H7 (cell line): Measurements from ENCODE around the gene HIPK4. TPM values are rescaled to one million over a fixed set of nuclear protein-coding genes. Genes with fewer than 3 reads are reported as not detected.

ENCODE experiments used
- DNase-seq: peaks from one replicate; pipeline ENCODE4 v3.0.0; 2012
- H3K27me3 ChIP-seq: 2 replicates; pipeline ENCODE4 v1.6.0; 2011; ENCODE audit warnings: mild to moderate bottlenecking, low read length; ENCODE audit not compliant: control insufficient read depth, insufficient read depth
- H3K36me3 ChIP-seq: replicated peaks from 2 replicates; pipeline ENCODE4 v1.5.1; 2011; ENCODE audit warnings: low read length; ENCODE audit not compliant: control insufficient read depth, insufficient read depth
- H3K4me3 ChIP-seq: 2 replicates; pipeline ENCODE4 v1.5.1; 2011; ENCODE audit warnings: low read depth, mild to moderate bottlenecking, control low read depth, low read length, moderate library complexity; ENCODE audit not compliant: insufficient read depth
- total RNA-seq: library from RNA; depleted of rRNA; stranded (reverse); fragments of >200 nt; shearing (Covaris generic); gene quantifications from 2 replicates; pipeline ENCODE4 v1.2.3, GENCODE V29; 2014

Gene HIPK4
- total RNA-seq, 1 experiment from 2014 or later, result 0.24 TPM

- no peaks in the 10 kb centered on the region for H3K36me3 ChIP-seq
- no peaks in the 10 kb centered on the region for H3K27me3 ChIP-seq
- DNase-seq, result peak; percentile 65
- no peak overlapping the region for H3K4me3 ChIP-seq
These were observed 437 bp downstream of the HIPK4 start for GRCh38 chr19:40389404-40390083.

- no peak for DNase-seq
- no peak overlapping the region for H3K4me3 ChIP-seq
- no peaks in the 10 kb centered on the region for H3K27me3 ChIP-seq
- H3K36me3 ChIP-seq, result no peaks in the 10 kb centered on the region
These were observed 1.5 kb downstream of the HIPK4 start for GRCh38 chr19:40388481-40388880.

- Histone ChIP-seq H3K27me3 (no peaks in the 10 kb centered on the region), H3K4me3 (no peak overlapping the region), H3K36me3 (no peaks in the 10 kb centered on the region)
- DNase-seq, result no peak
These were observed 2.8 kb downstream of the HIPK4 start for GRCh38 chr19:40387155-40387554.

GRCh38 chr19:40383668-40384248 is 6.2 kb downstream of the HIPK4 start:
- peak; percentile 68 for DNase-seq
- H3K4me3 ChIP-seq, result no peak overlapping the region
- no peaks in the 10 kb centered on the region for H3K36me3 ChIP-seq
- no peaks in the 10 kb centered on the region for H3K27me3 ChIP-seq

GRCh38 chr19:40381321-40381720 is 8.7 kb downstream of the HIPK4 start:
- H3K4me3 ChIP-seq, result no peak overlapping the region
- no peaks in the 10 kb centered on the region for H3K27me3 ChIP-seq
- H3K36me3 ChIP-seq, result peaks cover 4% of the 10 kb centered on the region
- DNase-seq, result peak; percentile 85

- Histone ChIP-seq H3K36me3 (peaks cover 4% of the 10 kb centered on the region), H3K4me3 (no peak overlapping the region), H3K27me3 (no peaks in the 10 kb centered on the region)
- peak; percentile 54 for DNase-seq
These were observed 9.6 kb downstream of the HIPK4 start for GRCh38 chr19:40380199-40381037.

- peaks cover 4% of the 10 kb centered on the region for H3K36me3 ChIP-seq
- DNase-seq, result peak; percentile 49
- no peaks in the 10 kb centered on the region for H3K27me3 ChIP-seq
- H3K4me3 ChIP-seq, result no peak overlapping the region
These were observed 10.4 kb downstream of the HIPK4 start for GRCh38 chr19:40379446-40380198.

- DNase-seq, result peak; percentile 24
- H3K27me3 ChIP-seq, result no peaks in the 10 kb centered on the region
- H3K36me3 ChIP-seq, result peaks cover 4% of the 10 kb centered on the region
- H3K4me3 ChIP-seq, result no peak overlapping the region
These were observed 11.5 kb downstream of the HIPK4 start for GRCh38 chr19:40378509-40378908.

GRCh38 chr19:40377876-40378385 is 12.1 kb downstream of the HIPK4 start:
- peak; percentile 59 for DNase-seq
- Histone ChIP-seq H3K27me3 (no peaks in the 10 kb centered on the region), H3K4me3 (no peak overlapping the region), H3K36me3 (peaks cover 6% of the 10 kb centered on the region)

- peak; percentile 47 for DNase-seq
- Histone ChIP-seq H3K4me3 (no peak overlapping the region), H3K36me3 (peaks cover 15% of the 10 kb centered on the region), H3K27me3 (no peaks in the 10 kb centered on the region)
These were observed 13.6 kb downstream of the HIPK4 start for GRCh38 chr19:40376286-40376862.

- H3K4me3 ChIP-seq, result no peak overlapping the region
- peaks cover 22% of the 10 kb centered on the region for H3K36me3 ChIP-seq
- peak; percentile 25 for DNase-seq
- H3K27me3 ChIP-seq, result no peaks in the 10 kb centered on the region
These were observed 15.9 kb downstream of the HIPK4 start for GRCh38 chr19:40374084-40374483.

GRCh38 chr19:40371802-40372122 is 18.2 kb downstream of the HIPK4 start:
- Histone ChIP-seq H3K4me3 (no peak overlapping the region), H3K27me3 (no peaks in the 10 kb centered on the region), H3K36me3 (peaks cover 26% of the 10 kb centered on the region)
- DNase-seq, result no peak

- no peak for DNase-seq
- Histone ChIP-seq H3K27me3 (no peaks in the 10 kb centered on the region), H3K36me3 (peaks cover 26% of the 10 kb centered on the region), H3K4me3 (no peak overlapping the region)
These were observed 18.8 kb downstream of the HIPK4 start for GRCh38 chr19:40370997-40371801.
